ENCODE data around the gene PKIG. TPM values are rescaled to one million over a fixed set of nuclear protein-coding genes. Genes with fewer than 3 reads are reported as not detected.

Gene PKIG
- total RNA-seq, 2 donors from 2014 or later: 61.5 to 77.6 TPM

DNA sequence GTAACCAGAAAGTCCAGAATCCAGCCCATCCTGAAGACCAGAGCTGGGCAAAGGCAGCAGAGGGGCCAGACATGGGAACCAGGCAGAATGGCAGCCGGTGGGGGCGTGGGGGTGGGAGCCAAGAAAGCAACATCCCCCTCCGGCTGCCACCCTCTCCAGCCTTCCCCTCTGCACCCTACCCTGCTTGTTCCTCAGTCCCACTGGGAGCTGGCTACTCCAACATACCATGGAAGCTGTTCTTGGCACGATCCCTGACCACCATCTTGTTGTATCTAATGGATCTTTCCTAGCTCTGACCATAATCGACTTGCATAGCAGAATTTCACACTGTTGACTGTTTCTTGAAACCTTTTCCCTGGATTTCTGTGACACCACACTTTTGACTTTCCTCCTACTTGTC, 38.9 kb downstream of the PKIG start:
- peaks cover 9% of the 10 kb centered on the region for H3K9me3 ChIP-seq (ENCODE audit: control insufficient read depth, low read length)
- Mint-ChIP-seq H3K36me3 (ENCODE audit: low read depth) (peaks cover 62% of the 10 kb centered on the region), H3K27me3 (ENCODE audit: insufficient read depth) (peaks cover 55% of the 10 kb centered on the region), H3K27ac (no peak overlapping the region), H3K4me1 (peaks cover under 1% of the 10 kb centered on the region), H3K4me3 (no peak overlapping the region), H3K9me3 (peaks cover 12% of the 10 kb centered on the region)
- no peak overlapping the region for H3K4me3 ChIP-seq (ENCODE audit: low read length)
- TF ChIP-seq, protein P1, sequence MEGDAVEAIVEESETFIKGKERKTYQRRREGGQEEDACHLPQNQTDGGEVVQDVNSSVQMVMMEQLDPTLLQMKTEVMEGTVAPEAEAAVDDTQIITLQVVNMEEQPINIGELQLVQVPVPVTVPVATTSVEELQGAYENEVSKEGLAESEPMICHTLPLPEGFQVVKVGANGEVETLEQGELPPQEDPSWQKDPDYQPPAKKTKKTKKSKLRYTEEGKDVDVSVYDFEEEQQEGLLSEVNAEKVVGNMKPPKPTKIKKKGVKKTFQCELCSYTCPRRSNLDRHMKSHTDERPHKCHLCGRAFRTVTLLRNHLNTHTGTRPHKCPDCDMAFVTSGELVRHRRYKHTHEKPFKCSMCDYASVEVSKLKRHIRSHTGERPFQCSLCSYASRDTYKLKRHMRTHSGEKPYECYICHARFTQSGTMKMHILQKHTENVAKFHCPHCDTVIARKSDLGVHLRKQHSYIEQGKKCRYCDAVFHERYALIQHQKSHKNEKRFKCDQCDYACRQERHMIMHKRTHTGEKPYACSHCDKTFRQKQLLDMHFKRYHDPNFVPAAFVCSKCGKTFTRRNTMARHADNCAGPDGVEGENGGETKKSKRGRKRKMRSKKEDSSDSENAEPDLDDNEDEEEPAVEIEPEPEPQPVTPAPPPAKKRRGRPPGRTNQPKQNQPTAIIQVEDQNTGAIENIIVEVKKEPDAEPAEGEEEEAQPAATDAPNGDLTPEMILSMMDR (conservative IDR thresholded peaks at IDR 0.05): no peak
- no peaks in the 10 kb centered on the region for H3K27me3 ChIP-seq (ENCODE audit: control insufficient read depth, insufficient read depth, low read length, poor library complexity, severe bottlenecking)
- no peak for DNase-seq
- peaks cover 35% of the 10 kb centered on the region for H3K36me3 ChIP-seq (ENCODE audit: control insufficient read depth, insufficient read depth, low read length)
- no peak overlapping the region for H3K9ac ChIP-seq (ENCODE audit: extremely low read depth, low read length, poor library complexity, severe bottlenecking)
- H3K4me1 ChIP-seq (ENCODE audit: control insufficient read depth, insufficient read depth, low read length): no peaks in the 10 kb centered on the region
- 80 to 91% methylated on average over 3 to 5 of the region's 5 CpGs for WGBS, 2 experiments (ENCODE audit: insufficient coverage in 1 of 2, insufficient read length in 1 of 2)
- no peak overlapping the region for H3K27ac ChIP-seq (ENCODE audit: low read depth, low read length)

DNA sequence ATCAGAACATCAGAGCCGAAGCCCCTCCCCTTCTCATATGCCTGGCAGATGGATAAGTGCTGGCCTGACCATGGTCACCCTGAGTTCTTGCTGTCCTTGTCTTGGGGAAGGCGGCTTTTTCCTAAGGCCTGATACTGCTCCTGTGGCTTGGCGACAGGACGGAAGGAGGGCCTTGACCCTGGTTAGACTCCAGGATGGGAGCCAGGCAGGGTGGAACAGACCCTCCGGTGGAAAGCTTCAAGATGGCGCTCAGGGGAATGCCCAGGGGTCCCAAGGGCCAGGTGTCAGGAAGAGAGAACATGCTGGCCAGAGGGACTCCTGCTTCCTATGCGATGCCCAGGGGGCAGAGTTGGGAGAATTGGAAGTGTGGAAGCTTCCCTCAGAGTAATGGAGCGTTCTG, 39.6 kb downstream of the PKIG start:
- H3K36me3 ChIP-seq (ENCODE audit: control insufficient read depth, insufficient read depth, low read length): peaks cover 30% of the 10 kb centered on the region
- peaks cover 9% of the 10 kb centered on the region for H3K9me3 ChIP-seq (ENCODE audit: control insufficient read depth, low read length)
- no peak for DNase-seq
- Mint-ChIP-seq H3K36me3 (ENCODE audit: low read depth) (peaks cover 60% of the 10 kb centered on the region), H3K27me3 (ENCODE audit: insufficient read depth) (peaks cover 55% of the 10 kb centered on the region), H3K27ac (no peak overlapping the region), H3K4me3 (no peak overlapping the region), H3K9me3 (peaks cover 12% of the 10 kb centered on the region), H3K4me1 (no peaks in the 10 kb centered on the region)
- TF ChIP-seq, protein P1 (conservative IDR thresholded peaks at IDR 0.05): no peak
- H3K27me3 ChIP-seq (ENCODE audit: control insufficient read depth, insufficient read depth, low read length, poor library complexity, severe bottlenecking): no peaks in the 10 kb centered on the region
- H3K4me1 ChIP-seq (ENCODE audit: control insufficient read depth, insufficient read depth, low read length): no peaks in the 10 kb centered on the region
- 90 to 95% methylated on average over 4 to 8 of the region's 8 CpGs for WGBS, 2 experiments (ENCODE audit: insufficient coverage in 1 of 2, insufficient read length in 1 of 2)
- no peak overlapping the region for H3K27ac ChIP-seq (ENCODE audit: low read depth, low read length)
- H3K4me3 ChIP-seq (ENCODE audit: low read length): no peak overlapping the region
- H3K9ac ChIP-seq (ENCODE audit: extremely low read depth, low read length, poor library complexity, severe bottlenecking): no peak overlapping the region

DNA sequence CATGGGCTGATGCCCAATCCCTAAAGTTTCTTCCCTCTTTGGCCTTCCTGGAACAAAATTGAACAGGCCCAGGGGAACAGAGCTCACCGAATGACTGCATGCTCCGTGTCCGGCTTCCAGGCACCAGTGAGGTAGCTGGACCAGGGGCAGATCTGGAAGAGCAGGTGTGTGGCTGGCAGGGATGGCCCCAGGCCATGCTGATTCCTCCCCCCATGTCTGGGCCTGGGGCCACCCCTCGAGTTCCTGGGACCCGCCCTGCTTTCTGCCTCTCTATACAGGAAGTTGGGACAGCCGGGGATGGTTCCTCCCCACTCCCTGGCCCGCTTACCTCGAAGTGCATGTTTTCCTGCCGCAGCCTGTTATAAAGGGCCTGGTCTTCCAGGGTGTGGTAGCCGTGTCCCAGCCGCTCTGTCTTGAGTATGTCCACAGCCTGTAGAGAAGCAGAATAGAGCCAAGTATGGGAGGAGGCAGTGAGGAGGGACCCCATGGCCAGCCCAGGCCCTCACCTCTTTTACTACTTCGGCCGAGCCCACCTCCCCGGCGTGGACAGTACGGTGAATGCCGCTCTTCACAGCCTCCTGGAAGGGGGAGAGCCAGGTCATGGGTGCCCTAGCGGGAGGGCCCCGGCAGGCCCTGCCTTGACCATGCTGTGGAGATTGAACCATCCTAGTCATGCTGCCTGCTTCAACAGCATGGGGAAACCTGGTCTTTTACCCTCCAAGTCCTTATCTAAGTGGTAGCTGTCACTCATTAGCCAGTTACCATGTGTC, 40.3 kb downstream of the PKIG start:
- Mint-ChIP-seq H3K27ac (no peak overlapping the region), H3K36me3 (ENCODE audit: low read depth) (peaks cover 60% of the 10 kb centered on the region)
- WGBS, 2 experiments (ENCODE audit: insufficient coverage in 1 of 2, insufficient read length in 1 of 2): 92 to 98% methylated on average over 7 to 19 of the region's 19 CpGs

More for the DNA sequence above, 40.3 kb downstream of the PKIG start:
- H3K36me3 ChIP-seq (ENCODE audit: control insufficient read depth, insufficient read depth, low read length): peaks cover 24% of the 10 kb centered on the region
- peaks cover 3% of the 10 kb centered on the region for H3K4me1 ChIP-seq (ENCODE audit: control insufficient read depth, insufficient read depth, low read length)
- Mint-ChIP-seq H3K27me3 (ENCODE audit: insufficient read depth) (peaks cover 53% of the 10 kb centered on the region), H3K4me3 (no peak overlapping the region), H3K9me3 (peaks cover 12% of the 10 kb centered on the region), H3K4me1 (peaks cover 3% of the 10 kb centered on the region)
- H3K4me3 ChIP-seq (ENCODE audit: low read length): no peak overlapping the region
- TF ChIP-seq, protein P1 (conservative IDR thresholded peaks at IDR 0.05): no peak
- H3K9ac ChIP-seq (ENCODE audit: extremely low read depth, low read length, poor library complexity, severe bottlenecking): no peak overlapping the region
- peaks cover 9% of the 10 kb centered on the region for H3K9me3 ChIP-seq (ENCODE audit: control insufficient read depth, low read length)
- no peaks in the 10 kb centered on the region for H3K27me3 ChIP-seq (ENCODE audit: control insufficient read depth, insufficient read depth, low read length, poor library complexity, severe bottlenecking)
- H3K27ac ChIP-seq (ENCODE audit: low read depth, low read length): no peak overlapping the region
- no peak for DNase-seq
